ENCODE measurements around the gene PGR.
"Not testable (repeated sequence)": the region's sequence is repeated elsewhere in the genome, so short reads cannot be mapped to it uniquely, and the experiment has no call there.

Gene PGR

GRCh38 chr11:101019870-101020269 is 109.7 kb downstream of the PGR start:
- no peak for TF ChIP-seq CTCF (IDR thresholded peaks at IDR 0.05; ENCODE audit: insufficient read depth, low read depth, low read length, missing control alignments)
- DNase-seq (ENCODE audit: low read depth): no peak
- H3K4me3 ChIP-seq (ENCODE audit: low read depth, low read length): no peak overlapping the region

GRCh38 chr11:101014600-101015285 is 114.9 kb downstream of the PGR start:
- no peak for TF ChIP-seq CTCF (IDR thresholded peaks at IDR 0.05; ENCODE audit: insufficient read depth, low read depth, low read length, missing control alignments)
- DNase-seq (ENCODE audit: low read depth): no peak
- H3K4me3 ChIP-seq (ENCODE audit: low read depth, low read length): no peak overlapping the region

- DNase-seq (ENCODE audit: low read depth); H3K4me3 ChIP-seq (ENCODE audit: low read depth, low read length): not testable (repeated sequence)
These were observed 115.9 kb downstream of the PGR start for GRCh38 chr11:101013702-101014101.

- TF ChIP-seq CTCF (IDR thresholded peaks at IDR 0.05; ENCODE audit: insufficient read depth, low read depth, low read length, missing control alignments): no peak
- no peak for DNase-seq (ENCODE audit: low read depth)
- H3K4me3 ChIP-seq (ENCODE audit: low read depth, low read length): no peak overlapping the region
These were observed 117.7 kb downstream of the PGR start for GRCh38 chr11:101011881-101012280.

GRCh38 chr11:101010899-101011298 is 118.7 kb downstream of the PGR start:
- H3K4me3 ChIP-seq (ENCODE audit: low read depth, low read length): no peak overlapping the region
- no peak for DNase-seq (ENCODE audit: low read depth)
- no peak for TF ChIP-seq CTCF (IDR thresholded peaks at IDR 0.05; ENCODE audit: insufficient read depth, low read depth, low read length, missing control alignments)

GRCh38 chr11:101009690-101010055 is 119.9 kb downstream of the PGR start:
- no peak for TF ChIP-seq CTCF (IDR thresholded peaks at IDR 0.05; ENCODE audit: insufficient read depth, low read depth, low read length, missing control alignments)
- DNase-seq (ENCODE audit: low read depth): no peak
- H3K4me3 ChIP-seq (ENCODE audit: low read depth, low read length): no peak overlapping the region

GRCh38 chr11:101008961-101009689 is 120.5 kb downstream of the PGR start:
- no peak for TF ChIP-seq CTCF (IDR thresholded peaks at IDR 0.05; ENCODE audit: insufficient read depth, low read depth, low read length, missing control alignments)
- DNase-seq (ENCODE audit: low read depth): no peak
- H3K4me3 ChIP-seq (ENCODE audit: low read depth, low read length): no peak overlapping the region

Data from GM12865 (cell line).